ENCODE results near the gene VEGFD.

Gene VEGFD

DNA sequence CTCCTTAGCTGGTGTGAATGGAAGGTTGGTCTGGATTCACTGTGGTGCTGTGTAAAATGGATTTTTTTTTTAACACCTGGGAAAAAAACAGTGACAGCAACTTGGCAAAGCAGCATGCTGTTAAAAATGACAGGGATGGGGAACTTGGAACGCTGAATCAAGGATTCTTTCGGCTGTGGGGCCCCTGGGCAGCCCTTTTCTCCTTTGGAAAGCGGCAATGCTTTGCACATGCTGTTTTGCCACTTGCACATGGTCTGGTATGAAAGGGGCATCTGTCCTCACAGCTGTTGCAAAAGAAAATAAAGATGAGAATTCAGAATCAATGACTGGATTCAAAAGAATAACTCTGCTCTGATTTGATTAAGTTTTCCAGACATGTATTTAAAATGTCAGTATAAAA is 38.2 kb downstream of the VEGFD start:
- TF ChIP-seq, protein P1, sequence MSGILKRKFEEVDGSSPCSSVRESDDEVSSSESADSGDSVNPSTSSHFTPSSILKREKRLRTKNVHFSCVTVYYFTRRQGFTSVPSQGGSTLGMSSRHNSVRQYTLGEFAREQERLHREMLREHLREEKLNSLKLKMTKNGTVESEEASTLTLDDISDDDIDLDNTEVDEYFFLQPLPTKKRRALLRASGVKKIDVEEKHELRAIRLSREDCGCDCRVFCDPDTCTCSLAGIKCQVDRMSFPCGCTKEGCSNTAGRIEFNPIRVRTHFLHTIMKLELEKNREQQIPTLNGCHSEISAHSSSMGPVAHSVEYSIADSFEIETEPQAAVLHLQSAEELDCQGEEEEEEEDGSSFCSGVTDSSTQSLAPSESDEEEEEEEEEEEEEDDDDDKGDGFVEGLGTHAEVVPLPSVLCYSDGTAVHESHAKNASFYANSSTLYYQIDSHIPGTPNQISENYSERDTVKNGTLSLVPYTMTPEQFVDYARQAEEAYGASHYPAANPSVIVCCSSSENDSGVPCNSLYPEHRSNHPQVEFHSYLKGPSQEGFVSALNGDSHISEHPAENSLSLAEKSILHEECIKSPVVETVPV (CRISPR knock-in tag; IDR thresholded peaks at IDR 0.05) = no peak
- TF ChIP-seq PPARA (CRISPR knock-in tag; IDR thresholded peaks at IDR 0.05; ENCODE audit: borderline replicate concordance) (no peak), SNAI2 (CRISPR knock-in tag; IDR thresholded peaks at IDR 0.05) (no peak), TCF4 (CRISPR knock-in tag; IDR thresholded peaks at IDR 0.05; ENCODE audit: borderline replicate concordance) (no peak), ARNTL (CRISPR knock-in tag; IDR thresholded peaks at IDR 0.05; ENCODE audit: borderline replicate concordance, low read depth) (no peak), GLIS3 (CRISPR knock-in tag; IDR thresholded peaks at IDR 0.05) (no peak), ZFP3 (CRISPR knock-in tag; IDR thresholded peaks at IDR 0.05) (no peak), BACH2 (CRISPR knock-in tag; IDR thresholded peaks at IDR 0.05; ENCODE audit: borderline replicate concordance) (no peak), OSR1 (CRISPR knock-in tag; IDR thresholded peaks at IDR 0.05) (no peak), ISL1 (CRISPR knock-in tag; IDR thresholded peaks at IDR 0.05) (no peak), TOX (CRISPR knock-in tag; IDR thresholded peaks at IDR 0.05; ENCODE audit: borderline replicate concordance) (no peak), ZC3H10 (CRISPR knock-in tag; IDR thresholded peaks at IDR 0.05) (no peak), CSDC2 (CRISPR knock-in tag; IDR thresholded peaks at IDR 0.05) (no peak), ZNF70 (CRISPR knock-in tag; IDR thresholded peaks at IDR 0.05) (no peak), ESRRG (CRISPR knock-in tag; IDR thresholded peaks at IDR 0.05) (no peak), ZNF8 (CRISPR knock-in tag; IDR thresholded peaks at IDR 0.05) (no peak)
- TF ChIP-seq, protein P2, sequence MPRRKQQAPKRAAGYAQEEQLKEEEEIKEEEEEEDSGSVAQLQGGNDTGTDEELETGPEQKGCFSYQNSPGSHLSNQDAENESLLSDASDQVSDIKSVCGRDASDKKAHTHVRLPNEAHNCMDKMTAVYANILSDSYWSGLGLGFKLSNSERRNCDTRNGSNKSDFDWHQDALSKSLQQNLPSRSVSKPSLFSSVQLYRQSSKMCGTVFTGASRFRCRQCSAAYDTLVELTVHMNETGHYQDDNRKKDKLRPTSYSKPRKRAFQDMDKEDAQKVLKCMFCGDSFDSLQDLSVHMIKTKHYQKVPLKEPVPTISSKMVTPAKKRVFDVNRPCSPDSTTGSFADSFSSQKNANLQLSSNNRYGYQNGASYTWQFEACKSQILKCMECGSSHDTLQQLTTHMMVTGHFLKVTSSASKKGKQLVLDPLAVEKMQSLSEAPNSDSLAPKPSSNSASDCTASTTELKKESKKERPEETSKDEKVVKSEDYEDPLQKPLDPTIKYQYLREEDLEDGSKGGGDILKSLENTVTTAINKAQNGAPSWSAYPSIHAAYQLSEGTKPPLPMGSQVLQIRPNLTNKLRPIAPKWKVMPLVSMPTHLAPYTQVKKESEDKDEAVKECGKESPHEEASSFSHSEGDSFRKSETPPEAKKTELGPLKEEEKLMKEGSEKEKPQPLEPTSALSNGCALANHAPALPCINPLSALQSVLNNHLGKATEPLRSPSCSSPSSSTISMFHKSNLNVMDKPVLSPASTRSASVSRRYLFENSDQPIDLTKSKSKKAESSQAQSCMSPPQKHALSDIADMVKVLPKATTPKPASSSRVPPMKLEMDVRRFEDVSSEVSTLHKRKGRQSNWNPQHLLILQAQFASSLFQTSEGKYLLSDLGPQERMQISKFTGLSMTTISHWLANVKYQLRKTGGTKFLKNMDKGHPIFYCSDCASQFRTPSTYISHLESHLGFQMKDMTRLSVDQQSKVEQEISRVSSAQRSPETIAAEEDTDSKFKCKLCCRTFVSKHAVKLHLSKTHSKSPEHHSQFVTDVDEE (CRISPR knock-in tag; IDR thresholded peaks at IDR 0.05) = no peak
- TF ChIP-seq, protein P3, sequence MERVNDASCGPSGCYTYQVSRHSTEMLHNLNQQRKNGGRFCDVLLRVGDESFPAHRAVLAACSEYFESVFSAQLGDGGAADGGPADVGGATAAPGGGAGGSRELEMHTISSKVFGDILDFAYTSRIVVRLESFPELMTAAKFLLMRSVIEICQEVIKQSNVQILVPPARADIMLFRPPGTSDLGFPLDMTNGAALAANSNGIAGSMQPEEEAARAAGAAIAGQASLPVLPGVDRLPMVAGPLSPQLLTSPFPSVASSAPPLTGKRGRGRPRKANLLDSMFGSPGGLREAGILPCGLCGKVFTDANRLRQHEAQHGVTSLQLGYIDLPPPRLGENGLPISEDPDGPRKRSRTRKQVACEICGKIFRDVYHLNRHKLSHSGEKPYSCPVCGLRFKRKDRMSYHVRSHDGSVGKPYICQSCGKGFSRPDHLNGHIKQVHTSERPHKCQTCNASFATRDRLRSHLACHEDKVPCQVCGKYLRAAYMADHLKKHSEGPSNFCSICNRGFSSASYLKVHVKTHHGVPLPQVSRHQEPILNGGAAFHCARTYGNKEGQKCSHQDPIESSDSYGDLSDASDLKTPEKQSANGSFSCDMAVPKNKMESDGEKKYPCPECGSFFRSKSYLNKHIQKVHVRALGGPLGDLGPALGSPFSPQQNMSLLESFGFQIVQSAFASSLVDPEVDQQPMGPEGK (CRISPR knock-in tag; IDR thresholded peaks at IDR 0.05; ENCODE audit: borderline replicate concordance) = no peak
- TF ChIP-seq, protein P4, sequence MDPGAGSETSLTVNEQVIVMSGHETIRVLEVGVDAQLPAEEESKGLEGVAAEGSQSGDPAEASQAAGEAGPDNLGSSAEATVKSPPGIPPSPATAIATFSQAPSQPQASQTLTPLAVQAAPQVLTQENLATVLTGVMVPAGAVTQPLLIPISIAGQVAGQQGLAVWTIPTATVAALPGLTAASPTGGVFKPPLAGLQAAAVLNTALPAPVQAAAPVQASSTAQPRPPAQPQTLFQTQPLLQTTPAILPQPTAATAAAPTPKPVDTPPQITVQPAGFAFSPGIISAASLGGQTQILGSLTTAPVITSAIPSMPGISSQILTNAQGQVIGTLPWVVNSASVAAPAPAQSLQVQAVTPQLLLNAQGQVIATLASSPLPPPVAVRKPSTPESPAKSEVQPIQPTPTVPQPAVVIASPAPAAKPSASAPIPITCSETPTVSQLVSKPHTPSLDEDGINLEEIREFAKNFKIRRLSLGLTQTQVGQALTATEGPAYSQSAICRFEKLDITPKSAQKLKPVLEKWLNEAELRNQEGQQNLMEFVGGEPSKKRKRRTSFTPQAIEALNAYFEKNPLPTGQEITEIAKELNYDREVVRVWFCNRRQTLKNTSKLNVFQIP (CRISPR knock-in tag; IDR thresholded peaks at IDR 0.05; ENCODE audit: borderline replicate concordance, low read depth) = no peak
- no peak for ATAC-seq

DNA sequence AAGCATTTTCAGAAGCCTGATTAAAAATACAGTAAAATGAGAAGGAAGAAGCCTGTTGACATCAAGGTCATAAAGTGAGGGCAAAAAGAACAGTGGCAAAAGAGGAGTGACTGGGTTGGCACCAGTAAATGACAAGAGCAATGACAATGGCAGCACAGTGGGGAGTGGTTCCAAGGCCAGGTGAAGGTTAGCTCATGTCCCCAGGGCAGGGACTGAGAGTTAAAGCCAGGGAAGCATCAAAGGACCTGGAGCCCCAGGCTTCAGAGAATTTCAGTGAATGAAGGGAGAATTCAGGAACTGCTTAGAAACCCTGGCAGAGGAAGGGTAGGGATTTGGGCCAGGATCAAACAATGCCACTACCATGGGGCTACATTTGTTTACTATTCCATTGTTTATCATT is 40.1 kb downstream of the VEGFD start:
- no peak for ATAC-seq
- TF ChIP-seq ZNF565 (CRISPR knock-in tag; conservative IDR thresholded peaks at IDR 0.05; ENCODE audit: low read depth) (no peak), ZNF70 (CRISPR knock-in tag; IDR thresholded peaks at IDR 0.05) (no peak), ZFP30 (CRISPR knock-in tag; IDR thresholded peaks at IDR 0.05) (no peak), BACH2 (CRISPR knock-in tag; IDR thresholded peaks at IDR 0.05; ENCODE audit: borderline replicate concordance) (no peak), ZFP3 (CRISPR knock-in tag; IDR thresholded peaks at IDR 0.05) (no peak), ARNTL (CRISPR knock-in tag; IDR thresholded peaks at IDR 0.05; ENCODE audit: borderline replicate concordance, low read depth) (no peak), CSDC2 (CRISPR knock-in tag; IDR thresholded peaks at IDR 0.05) (no peak), ZC3H10 (CRISPR knock-in tag; IDR thresholded peaks at IDR 0.05) (no peak), ESRRG (CRISPR knock-in tag; IDR thresholded peaks at IDR 0.05) (no peak), GLIS3 (CRISPR knock-in tag; IDR thresholded peaks at IDR 0.05) (no peak), TOX (CRISPR knock-in tag; IDR thresholded peaks at IDR 0.05; ENCODE audit: borderline replicate concordance) (no peak), SNAI2 (CRISPR knock-in tag; IDR thresholded peaks at IDR 0.05) (no peak), OSR1 (CRISPR knock-in tag; IDR thresholded peaks at IDR 0.05) (no peak), TCF4 (CRISPR knock-in tag; IDR thresholded peaks at IDR 0.05; ENCODE audit: borderline replicate concordance) (no peak), RARB (CRISPR knock-in tag; IDR thresholded peaks at IDR 0.05) (no peak)
- TF ChIP-seq, protein P4 (CRISPR knock-in tag; IDR thresholded peaks at IDR 0.05; ENCODE audit: borderline replicate concordance, low read depth) = no peak
- TF ChIP-seq, protein P5, sequence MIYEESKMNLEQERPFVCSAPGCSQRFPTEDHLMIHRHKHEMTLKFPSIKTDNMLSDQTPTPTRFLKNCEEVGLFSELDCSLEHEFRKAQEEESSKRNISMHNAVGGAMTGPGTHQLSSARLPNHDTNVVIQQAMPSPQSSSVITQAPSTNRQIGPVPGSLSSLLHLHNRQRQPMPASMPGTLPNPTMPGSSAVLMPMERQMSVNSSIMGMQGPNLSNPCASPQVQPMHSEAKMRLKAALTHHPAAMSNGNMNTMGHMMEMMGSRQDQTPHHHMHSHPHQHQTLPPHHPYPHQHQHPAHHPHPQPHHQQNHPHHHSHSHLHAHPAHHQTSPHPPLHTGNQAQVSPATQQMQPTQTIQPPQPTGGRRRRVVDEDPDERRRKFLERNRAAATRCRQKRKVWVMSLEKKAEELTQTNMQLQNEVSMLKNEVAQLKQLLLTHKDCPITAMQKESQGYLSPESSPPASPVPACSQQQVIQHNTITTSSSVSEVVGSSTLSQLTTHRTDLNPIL (CRISPR knock-in tag; IDR thresholded peaks at IDR 0.05; ENCODE audit: low read depth) = no peak
- TF ChIP-seq, protein P1 (CRISPR knock-in tag; IDR thresholded peaks at IDR 0.05) = no peak
- TF ChIP-seq, protein P3 (CRISPR knock-in tag; IDR thresholded peaks at IDR 0.05; ENCODE audit: borderline replicate concordance) = no peak

All from SK-N-SH treated with all-trans-retinoic acid at 6 μM for 48 hours (cell line).